Measurements from ENCODE around the gene CCDC34.

CCDC34 gene

DNA sequence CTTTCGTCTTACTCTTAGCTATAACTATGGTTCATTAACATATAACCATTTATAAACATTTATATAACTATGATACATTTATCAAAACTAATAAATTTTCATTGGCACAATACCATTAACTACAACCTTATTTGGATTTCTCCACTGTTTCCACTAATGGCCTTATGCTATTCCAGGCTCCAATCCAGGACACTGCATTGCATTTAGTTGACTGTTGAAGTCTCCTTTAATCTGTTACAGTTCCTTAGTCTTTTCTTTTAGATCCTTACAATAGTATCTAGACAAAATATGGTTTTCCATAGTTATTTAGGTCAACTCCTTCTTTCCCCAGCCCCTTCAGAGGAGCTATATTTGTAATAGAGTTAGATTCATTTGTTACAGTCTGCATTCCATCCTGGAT is 47.2 kb downstream of the CCDC34 start:
- no peak for DNase-seq

DNA sequence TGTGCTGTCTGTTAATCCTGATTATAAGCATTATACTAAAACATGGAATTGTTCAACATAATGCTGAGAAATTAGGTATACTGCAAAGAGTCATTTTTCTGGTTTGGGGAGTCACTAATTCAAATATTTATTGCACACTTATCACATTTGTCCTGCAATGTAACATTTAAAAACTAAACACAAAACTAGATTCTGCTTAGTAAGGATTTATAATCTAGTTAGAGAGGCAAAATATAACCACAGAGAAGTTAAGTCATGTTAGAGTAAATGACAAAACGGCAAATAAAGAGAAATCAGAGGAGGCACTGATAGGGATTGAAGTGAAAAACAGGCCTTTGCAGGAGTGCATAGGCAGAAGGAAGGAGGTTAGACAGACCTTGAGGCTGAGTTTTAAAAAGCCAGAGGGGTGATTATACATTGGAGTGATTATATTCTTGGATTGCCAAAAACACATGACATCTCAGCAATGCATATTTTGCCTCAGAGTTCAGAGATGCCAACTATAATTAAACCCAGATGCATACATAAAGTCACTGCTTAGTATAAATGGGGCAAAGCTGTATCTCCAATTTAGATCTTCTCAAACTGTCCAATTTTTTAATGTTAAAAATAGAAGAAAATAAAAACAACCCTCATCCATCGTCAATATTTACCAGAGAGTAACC is 49.7 kb downstream of the CCDC34 start:
- no peak for DNase-seq

DNA sequence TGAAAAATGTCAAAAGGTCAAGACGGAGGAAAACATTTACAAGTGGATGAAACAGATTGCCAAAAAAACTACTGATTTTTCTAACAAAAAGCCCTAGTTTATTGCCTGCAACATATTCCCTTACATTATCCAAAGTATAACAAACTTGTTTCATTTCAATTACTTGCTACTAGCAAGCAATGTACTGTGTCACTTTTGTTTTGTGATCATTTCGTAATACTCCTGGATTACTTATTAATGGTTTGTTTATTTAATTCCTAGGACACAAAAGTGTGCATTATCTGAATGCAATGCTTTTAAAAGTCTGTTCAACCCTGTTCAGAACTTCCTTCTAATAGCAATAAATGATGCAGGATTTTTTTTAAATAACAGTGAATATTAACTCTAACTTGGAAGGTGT is 50.9 kb downstream of the CCDC34 start:
- no peak for DNase-seq

DNA sequence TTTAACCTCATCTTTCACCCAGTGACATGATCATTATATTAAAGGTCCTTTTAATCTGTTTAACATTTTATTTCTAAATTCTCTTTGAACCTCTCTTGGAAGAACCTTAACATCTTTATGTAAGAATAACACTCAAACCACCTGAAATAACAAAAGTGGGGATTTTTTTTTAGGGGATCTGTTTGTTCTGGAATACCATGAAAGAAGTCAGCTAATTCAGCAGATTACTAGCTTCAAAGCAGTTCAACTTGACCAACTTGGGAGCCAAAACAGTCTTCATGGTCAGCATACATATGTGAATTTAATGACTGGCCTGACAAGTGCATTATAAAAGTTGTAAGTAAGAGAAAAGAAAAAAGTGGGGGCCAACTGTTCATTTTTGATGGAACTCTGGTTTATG is 52.3 kb downstream of the CCDC34 start:
- no peak for DNase-seq

DNA sequence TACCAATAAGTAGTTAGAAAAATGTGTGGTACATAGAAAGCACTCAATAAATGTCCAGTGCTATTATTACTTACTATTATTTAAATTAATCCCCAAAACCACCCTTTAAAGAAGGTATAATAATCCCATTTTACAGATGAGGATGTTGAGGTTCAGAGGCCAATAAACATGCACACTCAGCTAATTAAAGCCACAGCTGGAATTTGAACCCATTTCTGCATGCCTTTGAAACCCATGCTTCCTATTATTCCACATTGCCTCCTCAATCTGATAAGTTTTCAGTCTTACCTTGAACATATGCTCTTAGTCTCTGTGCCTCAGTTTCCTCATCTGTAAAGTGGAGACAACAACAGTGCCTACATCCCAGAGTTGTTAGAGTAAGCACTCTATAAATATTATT is 52.8 kb downstream of the CCDC34 start:
- DNase-seq: no peak

DNA sequence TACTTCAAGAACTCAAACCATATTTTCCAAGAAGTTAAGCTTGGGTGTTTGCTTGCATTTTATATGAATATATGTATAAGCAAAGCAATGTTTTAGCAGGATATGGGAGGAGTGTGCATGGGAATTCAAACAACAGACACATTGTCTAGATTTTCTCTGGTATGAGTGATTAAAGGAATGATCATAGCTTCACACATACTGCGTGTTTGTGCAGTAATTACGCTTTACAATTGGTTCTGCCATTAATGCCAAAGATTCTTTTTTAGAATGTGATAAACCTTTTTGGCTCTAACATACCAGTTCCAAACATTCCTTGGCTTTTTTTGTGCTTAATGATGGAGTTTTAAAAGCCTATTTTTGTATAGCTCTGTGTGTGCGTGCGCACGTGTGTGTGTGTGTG is 54.0 kb downstream of the CCDC34 start:
- DNase-seq: no peak

DNA sequence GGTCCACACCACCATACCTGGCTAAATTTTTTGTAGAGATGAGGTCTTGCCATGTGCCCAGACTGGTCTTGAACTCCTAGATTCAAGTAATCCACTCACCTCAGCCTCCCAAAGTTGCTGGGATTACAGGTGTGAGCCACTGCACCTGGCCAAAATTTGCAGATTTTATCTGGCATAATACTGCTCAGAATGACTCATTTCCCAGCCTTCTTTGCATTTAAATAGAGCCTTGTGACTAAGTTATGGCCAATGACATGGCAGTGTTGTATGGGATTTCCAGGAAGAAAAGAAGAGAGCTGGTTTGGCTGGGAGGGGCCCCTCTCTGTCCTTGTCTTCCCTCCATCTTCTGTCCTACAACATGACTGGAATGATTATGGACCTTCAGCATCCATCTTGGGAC is 55.8 kb downstream of the CCDC34 start:
- DNase-seq: no peak

DNA sequence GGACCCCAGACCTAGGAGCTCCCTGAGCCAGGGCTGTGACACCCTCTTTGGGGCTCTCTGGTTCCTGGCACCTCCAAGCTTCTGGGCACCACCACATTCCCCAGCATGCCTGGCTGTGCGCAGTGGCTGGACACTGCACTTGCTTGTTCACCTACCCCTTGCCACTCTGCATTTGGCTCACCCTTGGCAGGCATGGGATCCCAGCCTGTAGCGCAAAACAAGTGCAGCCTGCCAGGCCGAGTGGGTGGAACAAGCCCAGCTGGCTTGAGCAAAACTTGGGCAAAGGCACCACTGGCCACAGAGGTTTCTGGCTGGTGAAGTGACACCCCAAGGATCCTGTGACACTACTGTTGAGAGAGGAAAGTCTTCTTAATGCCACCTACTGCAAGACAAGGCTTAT is 57.3 kb downstream of the CCDC34 start:
- DNase-seq: no peak

DNA sequence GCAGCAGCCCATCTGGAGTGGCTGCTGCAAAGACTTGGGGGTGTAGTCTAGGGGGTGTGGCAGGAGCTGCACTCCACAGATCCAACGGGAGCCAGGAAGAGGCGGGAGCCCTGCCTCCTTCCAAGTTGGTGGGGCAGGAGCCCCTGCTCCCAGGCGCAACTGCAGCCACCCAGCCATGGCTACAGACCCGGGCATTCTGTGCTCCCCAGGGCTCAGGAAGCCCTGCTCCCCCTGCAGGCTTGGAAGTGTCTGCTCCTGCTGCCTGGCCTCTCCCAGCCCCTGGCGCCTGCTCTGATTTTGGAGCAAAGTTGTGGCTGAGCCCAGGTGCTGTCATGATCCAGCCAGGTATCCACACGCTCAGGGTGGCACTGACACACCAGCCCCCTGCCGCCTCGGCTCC is 58.5 kb downstream of the CCDC34 start:
- no peak for DNase-seq

DNA sequence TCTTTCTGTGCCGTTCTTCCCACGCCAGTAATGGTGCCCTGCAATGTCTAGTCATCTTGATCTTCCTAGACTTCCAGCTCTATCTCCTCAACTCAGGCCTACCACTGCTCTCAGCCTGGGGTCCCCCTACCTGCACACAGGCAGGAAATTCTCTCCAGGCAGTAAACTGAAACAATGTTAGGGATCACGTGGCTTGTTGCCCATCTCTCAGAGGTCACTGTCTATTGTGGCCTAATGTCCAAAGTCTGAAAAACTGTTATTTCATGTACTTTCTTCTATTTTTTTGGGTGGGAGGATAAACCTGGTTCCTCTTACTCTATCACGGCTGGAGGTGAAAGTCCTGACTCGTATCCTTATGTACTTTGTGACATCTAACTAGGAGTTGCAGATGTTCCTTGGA is 59.1 kb downstream of the CCDC34 start:
- DNase-seq: no peak

DNA sequence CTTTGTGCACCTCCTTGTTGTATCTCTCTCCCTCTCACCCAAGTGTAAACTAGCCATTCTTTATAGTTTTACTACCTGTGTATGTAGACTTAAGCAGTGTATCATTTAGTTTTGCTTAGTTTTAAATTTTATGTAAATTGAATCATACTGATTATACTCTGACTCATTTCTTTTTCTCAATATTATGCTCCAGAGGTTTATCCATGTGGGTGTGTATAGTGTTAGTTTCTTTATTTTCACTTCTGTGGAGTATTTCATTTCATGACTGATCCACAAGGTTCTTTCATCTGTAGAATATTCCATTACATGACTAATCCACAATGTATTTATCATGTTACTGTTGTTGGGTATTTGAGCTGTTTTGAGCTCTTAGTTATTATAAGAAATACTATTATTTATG is 62.0 kb downstream of the CCDC34 start:
- DNase-seq: no peak

DNA sequence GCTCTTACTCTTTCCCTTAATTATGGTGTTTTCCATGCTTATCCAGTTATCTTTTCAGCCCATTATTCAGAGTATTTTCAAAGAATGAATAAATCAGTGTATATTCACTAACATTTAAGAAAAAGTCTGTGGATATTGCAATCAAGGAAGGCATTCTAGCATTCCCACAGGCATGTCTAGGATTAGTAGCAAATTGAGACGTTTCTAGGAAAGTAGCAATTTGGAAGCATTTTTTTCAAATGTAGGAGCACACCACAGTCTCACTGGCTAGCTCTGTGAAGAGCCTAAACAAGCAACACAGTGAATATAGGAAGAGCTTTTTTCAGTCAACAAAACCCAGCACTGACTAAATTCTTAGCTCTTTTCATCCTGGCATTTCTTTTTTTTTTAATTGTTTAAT is 65.4 kb downstream of the CCDC34 start:
- no peak for DNase-seq

DNA sequence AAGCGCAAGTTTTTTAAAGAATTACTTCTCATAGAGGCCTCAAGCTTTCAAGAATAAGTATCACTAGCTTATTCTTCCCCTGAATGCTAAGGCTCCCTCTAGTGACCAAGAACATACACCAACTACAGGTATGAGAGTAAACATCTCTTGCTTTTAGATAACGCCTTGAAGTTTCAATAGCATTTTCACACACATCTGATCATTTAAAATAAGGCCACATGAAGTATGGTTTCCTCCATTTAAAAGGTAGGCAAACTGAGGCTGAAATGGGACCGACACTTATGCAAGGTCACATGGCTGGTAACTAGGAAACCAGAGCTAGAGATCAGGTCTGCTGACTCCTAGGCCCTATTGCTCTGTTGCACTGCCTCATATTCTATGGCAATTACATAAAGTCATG is 66.5 kb downstream of the CCDC34 start:
- DNase-seq: peak in 1 of 2 donors; percentile 14

DNA sequence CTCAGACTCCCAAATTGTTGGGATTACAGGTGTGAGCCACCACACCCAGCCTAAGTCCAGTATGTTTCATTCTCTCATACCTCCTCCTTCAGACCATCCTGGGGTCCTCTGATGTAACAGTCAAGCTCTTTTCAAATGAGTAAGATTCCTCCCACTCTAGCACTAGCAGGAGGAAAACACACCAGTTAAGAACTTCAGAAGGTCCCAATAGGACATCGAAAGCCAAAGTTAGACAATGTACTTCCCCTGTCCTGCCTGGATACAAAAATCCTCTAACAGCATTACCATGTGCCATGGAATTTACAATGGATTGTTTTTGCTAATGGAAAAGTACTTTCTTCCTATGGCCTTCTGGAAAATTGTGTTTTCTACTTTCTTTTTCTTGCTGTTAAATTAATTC is 67.1 kb downstream of the CCDC34 start:
- DNase-seq: no peak

DNA sequence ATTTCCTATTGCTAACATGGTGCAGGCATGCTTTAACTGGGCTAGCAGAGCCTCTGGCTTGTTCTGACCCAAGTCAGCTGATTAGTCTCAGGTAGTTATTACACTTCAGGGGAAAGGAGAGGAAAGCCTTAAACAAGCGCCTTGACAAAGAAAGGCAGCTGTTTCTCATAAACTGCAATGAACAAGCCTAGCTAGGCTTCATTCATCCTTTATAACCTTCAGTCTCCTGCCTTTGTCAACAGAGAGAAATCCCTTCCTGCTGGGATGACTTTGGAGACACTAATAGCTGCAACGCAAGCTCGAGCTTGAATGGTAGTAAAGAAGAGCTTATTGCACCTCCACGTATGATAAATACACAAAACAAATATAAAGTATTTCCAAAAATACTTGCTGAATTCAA is 68.4 kb downstream of the CCDC34 start:
- DNase-seq: no peak

DNA sequence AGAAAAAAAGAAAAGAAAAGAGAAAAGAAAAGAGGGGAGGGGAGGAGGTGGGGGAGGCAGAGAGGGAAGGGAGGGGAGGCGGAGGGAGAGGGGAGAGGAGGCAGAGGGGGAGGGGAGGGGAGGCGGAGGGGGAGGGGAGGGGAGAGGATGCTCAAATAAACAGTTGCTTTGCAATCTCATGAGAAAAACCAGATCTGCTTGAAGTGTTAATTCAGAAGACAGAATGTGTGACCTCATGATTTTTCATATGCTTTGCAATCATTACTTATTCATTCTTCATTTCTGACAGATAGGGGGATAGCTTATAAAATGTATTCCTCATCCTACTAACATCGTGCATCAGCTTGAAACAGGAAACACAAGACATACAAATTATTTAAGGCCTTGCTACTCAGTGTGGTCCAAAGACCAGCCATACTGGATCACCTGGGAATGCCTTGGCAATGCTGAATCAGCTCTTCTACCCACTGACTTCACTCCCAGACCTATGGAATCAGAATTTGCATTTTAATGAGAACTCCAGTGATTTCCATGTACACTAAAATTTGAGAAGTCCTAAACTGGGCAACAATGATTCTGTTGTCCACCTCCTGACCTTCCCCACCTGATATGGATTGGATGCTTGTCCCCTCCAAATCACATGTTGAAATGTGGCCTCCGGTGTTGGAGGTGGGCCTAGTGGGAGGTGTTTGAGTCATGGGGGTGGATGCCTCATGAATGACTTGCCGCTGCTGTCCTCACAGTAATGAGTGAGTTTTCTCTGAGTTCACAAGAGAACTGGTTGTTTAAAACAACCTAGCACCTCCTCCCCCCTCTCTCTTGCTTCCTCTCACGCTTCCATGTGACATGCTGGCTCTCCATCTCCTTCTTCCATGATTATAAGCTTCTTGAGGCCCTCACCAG is 69.2 kb downstream of the CCDC34 start:
- DNase-seq: no peak

DNA sequence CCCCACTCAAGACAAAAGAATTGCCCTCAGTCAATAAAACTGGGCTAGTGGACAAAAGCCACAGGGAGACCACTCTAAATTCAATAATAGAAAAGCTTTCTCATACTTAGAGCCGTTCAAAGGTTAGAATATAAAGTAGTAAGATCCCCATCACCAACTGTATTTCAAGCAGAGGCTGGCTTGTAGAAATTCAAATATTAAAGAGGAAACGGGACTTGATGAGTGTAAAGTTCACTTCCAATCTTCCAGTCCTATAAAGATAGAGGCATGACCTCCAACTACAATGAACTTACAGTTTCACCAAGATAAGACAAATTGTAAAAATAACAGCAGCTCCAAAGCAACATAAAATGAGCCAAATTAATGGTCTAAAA is 70.4 kb downstream of the CCDC34 start:
- no peak for DNase-seq

DNA sequence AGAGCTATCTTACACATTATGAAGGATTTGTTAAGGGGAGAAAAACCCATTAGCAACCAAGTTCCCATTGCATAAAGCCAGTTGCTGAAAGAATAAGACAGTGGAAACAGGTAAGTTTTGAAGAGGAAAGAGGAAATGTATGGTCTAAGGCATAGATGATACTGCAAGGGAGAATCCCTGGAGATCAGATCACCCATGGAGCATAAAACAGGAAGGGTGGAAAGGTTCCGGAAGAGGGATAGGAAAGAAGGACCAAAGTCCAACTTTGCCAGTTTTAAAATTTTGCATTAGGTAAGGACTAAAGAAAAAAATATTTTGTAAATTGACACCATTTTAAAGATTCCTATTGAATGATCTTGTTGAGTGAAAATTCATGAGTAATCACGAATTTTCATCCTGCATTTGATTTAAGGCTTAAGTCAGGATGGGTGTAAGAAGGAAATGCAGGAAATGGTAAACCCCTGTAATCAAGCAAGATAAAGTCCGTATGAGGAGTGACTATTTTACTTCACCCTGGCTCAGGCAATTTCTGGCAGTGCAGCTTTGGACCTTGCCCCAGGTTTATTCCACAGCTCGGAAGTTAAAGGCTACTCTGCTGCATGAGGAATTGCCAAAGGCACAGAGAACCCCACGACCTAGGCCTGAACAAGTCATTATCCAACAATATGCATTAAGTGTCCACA is 70.9 kb downstream of the CCDC34 start:
- DNase-seq: no peak

DNA sequence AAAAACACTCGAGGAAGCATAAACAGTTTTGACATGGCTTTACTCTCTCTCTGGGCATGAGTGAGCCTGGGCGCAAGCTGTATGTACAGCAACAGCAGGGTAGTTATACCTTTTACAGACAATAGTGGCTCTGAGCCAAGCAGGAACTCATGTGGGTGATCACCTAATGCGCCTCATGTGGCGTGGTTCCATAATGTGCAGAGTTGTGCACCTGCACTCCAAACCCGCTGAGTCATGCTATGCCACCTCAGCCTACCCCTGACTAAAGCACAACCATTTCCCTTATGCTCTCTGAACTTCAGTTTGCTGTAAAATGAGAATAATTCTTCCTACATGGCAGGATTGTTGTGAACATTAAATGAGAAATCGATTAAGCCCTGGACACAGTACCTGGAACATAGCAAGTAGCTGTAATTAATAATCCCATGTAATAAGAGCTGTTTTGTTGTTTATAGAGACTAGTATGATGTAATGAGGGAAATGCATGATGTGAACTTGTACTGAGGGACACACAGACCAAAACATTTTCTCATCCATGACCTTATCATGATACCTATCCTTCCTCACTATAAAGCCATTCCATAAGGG is 71.6 kb downstream of the CCDC34 start:
- no peak for DNase-seq

DNA sequence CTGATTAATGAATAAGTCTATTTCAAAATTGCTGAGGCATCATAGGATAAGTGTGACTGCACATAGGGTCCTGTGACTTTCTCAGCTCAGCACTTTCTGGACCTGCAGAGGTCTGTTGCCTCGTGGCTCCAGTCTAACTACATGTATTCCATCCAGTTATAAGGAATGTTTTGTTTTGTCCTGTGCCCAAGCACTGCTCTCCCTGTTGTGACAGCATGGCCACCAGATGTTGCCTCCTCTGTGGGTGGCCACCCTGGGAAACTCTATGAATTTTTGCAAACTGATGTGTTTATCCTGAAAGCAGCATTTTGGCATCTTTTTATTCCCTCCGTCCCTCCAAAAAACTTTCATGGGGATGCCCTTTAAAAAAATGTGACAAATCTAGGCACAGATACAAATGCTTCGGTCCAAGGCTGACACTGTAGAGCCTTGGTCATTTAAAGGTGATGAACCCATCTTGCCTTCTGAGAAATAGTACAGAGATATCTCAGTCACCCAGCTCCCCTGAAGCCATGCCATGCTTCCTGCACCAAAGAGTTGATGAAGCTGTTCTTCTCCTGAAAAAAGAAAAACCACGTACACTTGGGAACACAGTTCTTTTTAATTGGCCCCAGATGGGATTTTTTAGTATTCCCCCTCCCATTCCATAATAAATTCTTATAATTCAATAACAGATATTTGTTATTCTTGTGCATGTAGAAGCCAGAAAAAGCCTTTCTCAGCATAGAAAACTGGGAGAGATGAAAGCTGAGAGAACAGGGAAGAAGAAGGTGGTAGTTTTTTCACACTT is 72.6 kb downstream of the CCDC34 start:
- DNase-seq: no peak

All from hippocampal formation (tissue), 2 donors.